SH-SY5Y (cell line): Measurements from ENCODE around the gene IPO13.

Experiments used
- GATA2 ChIP-seq: IDR thresholded peaks from 2 replicates; pipeline ENCODE4 v1.6.1; 2011; ENCODE audit warnings: mild to moderate bottlenecking, low read depth, low read length
- GATA3 ChIP-seq: IDR thresholded peaks from 2 replicates; pipeline ENCODE4 v1.6.1; 2011; ENCODE audit warnings: low read depth, mild to moderate bottlenecking, low read length, moderate library complexity

GRCh38 chr1:43901196-43901961 is 45.4 kb upstream of the IPO13 start:
- no peak for TF ChIP-seq GATA3
- no peak for TF ChIP-seq GATA2
